Stimulated activated naive CD8-positive, alpha-beta T cell treated with anti-CD3 and anti-CD28 coated beads, Interleukin-15, Interleukin-2, amounts not matched to agents 100 U/mL and 50 U/mL, for 24 hours (primary cell): ENCODE data around the gene CLCNKB.
A peak's percentile ranks its signal among the peaks of the same experiment; 100 is the strongest.
"Not testable (repeated sequence)": the region's sequence is repeated elsewhere in the genome, so short reads cannot be mapped to it uniquely, and the experiment has no call there.

Experiments used
- ATAC-seq: fragments of 150-1000 bp; cut with Tn5 transposase; one replicate; pipeline ENCODE4 v1.10.0; 2021
- DNase-seq: peaks from one replicate; pipeline ENCODE4 v3.0.0; 2021

The CLCNKB gene

GRCh38 chr1:16043521-16043920 is at the start of gene CLCNKB:
Gene CLCNKB (plus strand): TSS chr1:16043782. CDS start chr1:16044493, 711 bp downstream.
- no peak for DNase-seq
- ATAC-seq, result no peak

DNA sequence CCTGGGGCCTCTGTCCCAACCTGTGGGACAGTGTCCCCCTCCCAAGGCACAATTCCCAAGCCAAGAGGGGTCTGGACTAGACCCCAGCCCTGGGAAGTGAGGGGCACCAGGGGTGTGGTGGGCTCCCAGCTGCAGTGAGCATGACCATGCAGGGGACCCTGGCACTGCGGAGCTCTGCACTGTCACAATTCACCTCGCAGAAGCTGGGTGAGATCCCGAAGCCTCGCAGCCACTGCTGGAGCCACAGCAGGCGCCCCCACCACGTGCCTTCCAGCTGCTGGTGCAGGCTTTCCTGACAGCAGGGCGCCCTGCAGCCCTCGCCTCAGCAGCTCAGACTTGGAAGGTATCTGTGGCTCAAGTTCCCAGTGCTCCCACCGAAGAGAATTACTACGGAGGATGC is 49.5 kb upstream of the CLCNKB start:
- ATAC-seq (no peak), DNase-seq (no peak)

GRCh38 chr1:15994590-15995351 is 48.8 kb upstream of the CLCNKB start:
- ATAC-seq (peak; percentile 67), DNase-seq (peak; percentile 63)

DNA sequence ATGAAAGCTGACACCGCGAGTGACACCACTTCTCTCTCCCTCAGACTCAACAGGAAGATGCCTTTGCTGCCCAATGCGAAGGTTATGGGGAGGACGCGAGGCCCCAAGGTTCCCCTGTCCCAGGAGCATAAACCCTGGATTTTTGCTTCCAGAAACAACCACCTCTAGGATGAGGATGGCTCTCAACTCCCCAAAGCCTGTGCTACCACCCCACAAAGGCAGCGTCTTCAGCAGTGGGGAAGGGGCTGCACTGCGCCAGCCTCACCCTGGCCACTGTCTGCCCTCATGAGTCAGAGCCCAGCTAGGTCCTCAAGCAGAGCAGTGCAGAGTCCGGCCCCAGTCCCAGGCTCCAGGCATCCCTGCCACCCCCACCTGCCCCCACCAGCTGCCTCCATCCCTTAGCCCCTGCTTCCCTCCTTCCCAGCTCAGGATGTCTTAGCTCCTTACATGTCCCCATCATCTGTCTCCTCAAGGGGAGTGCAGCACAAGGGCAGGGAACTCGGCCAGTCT is 46.5 kb upstream of the CLCNKB start:
- DNase-seq (no peak), ATAC-seq (no peak)

DNA sequence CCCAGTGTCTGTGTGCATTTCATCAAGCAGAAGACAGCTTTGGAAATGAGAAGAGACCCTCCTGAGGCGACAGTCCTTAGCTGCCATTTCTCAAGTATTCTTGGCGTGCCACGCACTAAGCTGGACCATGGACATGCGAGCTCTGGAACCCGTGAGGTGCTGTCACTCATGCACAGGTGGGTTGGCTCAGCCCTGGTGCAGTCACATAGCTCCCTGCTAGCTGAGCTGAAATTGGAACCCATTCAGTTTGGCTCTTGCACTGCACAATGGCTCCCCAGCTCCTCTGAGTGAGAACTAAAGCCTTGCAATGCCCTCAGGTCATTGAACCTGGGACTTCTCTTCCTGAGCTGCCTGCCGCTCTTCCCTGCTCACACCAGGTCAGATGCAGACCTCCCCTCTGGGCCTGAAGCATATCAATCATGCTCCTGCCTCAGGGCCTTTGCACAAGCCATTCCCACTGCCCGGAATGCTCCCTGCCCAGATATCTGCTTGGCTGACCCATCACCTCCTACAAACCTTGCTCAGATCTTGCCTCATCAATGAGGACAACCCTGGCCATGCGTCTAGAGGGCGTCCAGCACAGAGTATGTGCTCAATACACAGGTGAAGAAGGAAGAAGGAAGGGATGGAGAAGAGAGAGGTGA is 45.8 kb upstream of the CLCNKB start:
- no peak for DNase-seq

DNA sequence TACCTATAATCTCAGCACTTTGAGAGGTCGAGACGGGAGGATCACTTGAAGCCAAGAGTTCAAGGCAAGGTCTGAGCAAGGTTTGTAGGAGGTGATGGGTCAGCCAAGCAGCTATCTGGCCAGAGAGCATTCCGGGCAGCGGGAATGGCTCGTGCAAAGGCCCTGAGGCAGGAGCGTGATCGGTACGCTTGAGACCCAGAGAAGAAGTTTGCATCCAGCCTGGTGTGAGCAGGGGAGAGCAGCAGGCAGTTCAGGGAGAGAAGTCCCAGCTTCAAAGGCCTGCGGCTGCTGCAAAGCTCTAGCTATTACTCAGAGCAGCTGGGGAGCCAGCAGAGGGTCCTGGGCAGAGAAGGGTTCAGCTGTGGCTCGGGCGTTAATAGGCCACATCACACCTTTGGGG is 44.7 kb upstream of the CLCNKB start:
- DNase-seq (no peak), ATAC-seq (no peak)

More for the DNA sequence above, 45.8 kb upstream of the CLCNKB start:
- ATAC-seq, result no peak

GRCh38 chr1:16001274-16001673 is 42.3 kb upstream of the CLCNKB start:
- not testable (repeated sequence) for ATAC-seq

DNA sequence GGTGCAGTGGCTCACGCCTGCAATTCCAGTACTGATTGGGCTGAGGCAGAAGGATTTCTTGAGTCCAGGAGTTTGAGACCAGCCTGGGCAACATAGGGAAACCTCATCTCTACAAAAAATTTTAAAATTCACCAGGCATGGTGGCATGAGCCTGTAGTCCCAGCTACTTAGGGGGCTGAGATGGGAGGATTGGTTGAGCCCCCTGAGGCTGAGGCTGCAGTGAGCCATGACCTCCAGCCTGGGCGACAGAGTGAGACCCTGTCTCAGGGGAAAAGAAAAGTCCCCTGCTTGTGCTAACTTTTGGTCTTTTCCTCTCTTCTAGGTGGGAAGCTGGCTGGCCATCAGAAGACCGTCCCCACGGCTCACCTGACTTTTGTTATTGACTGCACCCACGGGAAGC is 38.0 kb upstream of the CLCNKB start:
- DNase-seq (no peak), ATAC-seq (no peak)

More at GRCh38 chr1:16001274-16001673, 42.3 kb upstream of the CLCNKB start:
- not testable (repeated sequence) for DNase-seq

DNA sequence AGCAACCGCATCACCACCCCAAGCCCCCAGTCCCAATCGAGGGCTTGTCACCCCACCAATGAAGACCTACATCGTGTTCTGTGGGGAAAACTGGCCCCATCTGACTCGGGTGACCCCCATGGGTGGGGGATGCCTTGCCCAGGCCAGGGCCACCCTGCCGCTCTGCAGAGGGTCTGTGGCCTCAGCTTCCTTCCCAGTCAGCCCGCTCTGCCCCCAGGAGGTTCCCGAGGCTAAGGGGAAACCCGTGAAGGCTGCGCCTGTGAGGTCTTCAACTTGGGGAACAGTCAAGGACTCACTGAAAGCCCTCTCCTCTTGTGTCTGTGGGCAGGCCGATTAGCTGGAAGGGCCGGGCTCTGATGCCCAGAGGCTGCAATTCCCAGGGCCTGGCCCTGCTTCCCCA is 37.6 kb upstream of the CLCNKB start:
- no peak for DNase-seq

GRCh38 chr1:16006552-16007485 is 36.8 kb upstream of the CLCNKB start:
- DNase-seq (no peak), ATAC-seq (peak; percentile 76)

More for the DNA sequence above, 37.6 kb upstream of the CLCNKB start:
- no peak for ATAC-seq

DNA sequence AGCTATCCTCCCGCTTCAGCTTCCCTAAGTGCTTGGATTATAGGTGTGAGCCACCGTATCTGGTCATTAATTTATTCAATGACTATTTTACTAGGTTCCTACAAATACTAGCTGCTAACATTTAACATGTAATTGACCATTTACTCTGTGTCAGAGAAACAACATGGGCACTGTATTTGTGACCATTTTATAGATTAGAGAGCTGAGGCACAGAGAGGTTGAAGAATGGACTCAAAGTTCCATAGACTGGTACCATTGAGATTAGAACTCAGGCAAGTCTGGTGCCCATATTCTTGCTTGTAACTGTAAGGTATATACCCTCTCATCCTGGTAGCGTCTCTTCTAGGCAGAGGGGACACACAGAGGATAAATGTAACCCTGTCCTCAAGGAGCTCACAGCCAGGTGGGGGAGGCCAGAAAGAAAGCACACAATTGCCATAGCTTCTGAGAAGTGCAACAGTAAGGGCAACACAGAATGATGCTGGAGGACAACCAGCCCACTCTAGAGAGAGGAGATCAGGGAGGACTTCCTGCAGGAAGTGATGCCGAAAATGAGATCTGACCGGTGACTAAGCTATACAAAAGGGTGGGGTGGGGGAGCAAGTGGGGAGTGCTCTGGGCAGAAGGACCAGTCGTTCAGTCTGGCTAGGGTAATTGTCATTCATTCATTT is 35.8 kb upstream of the CLCNKB start:
- no peak for DNase-seq
- ATAC-seq, result no peak

GRCh38 chr1:16009030-16009460 is 34.5 kb upstream of the CLCNKB start:
- ATAC-seq (no peak), DNase-seq (peak; percentile 83)

DNA sequence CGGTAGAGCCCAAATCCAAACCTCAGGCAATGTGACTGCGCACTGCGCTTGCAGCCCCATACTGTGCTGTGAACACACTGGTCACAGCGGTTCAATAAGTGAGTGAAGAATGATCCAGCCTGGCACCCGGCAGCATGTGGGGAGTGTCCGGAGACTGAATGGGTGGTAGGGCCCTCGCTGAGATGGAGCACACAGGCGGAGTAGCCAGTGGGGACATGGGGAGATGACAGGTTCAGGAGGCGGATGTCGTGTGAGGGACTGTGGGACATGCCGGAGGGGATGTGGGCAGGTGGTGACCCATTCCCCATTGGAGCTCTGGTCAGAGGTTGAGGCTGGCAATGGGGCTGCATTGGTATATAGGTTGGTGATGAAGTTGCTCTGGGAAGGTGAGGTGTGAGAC is 33.9 kb upstream of the CLCNKB start:
- no peak for DNase-seq
- ATAC-seq, result no peak

GRCh38 chr1:16010837-16011236 is 32.7 kb upstream of the CLCNKB start:
- ATAC-seq (no peak), DNase-seq (no peak)

DNA sequence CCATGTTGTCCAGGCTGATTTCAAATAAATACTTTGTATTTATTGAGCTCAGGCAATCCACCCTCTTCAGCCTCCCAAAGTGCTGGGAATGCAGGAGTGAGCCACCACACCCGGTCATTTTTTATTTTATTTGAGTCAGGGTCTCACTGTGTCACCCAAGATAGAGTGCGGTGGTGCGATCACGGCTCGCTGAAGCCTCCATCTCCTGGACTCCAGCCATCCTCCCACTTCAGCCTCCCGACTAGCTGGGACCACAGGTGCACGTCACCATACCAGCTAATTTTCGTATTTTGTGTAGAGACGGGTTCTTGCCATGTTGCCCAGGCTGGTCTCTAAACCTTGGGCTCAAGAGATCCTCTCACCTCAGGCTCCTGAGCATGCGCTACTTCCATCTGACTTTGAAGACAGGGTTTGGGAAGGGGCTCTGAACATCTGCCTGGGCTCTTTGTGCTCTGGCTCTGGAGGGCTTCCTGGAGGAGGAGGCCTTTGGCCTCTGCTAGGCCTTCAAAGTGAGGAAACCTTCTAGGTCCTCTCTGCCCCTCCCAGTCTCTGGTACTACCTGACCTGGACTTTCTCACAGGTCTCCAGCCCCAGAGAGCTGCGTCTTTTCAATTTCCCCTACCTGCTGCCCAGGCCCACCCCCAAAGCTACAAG is 31.5 kb upstream of the CLCNKB start:
- ATAC-seq (no peak), DNase-seq (no peak)

- ATAC-seq (peak; percentile 44), DNase-seq (peak; percentile 61)
Observed at GRCh38 chr1:16012590-16013219, 30.9 kb upstream of the CLCNKB start.

GRCh38 chr1:16013220-16013907 is 30.2 kb upstream of the CLCNKB start:
- ATAC-seq (peak; percentile 69), DNase-seq (peak; percentile 73)

DNA sequence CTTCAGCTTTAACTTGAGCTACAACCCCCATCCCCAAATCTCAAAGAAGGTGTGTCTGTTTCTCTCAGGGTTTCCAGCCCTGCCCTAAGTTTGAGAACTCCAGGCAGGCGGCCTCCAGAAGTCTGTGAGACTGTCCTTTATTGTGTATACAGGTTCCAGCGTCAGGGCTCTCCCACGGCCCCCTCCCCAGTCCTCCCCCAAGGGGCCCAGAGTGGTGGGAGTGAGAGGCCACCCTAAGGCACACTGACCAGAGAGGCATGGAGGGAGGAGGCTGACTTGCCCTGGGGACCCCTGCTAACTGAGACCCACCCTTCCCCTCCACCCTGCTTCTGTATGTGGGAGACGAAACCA is 29.7 kb upstream of the CLCNKB start:
- no peak for ATAC-seq
- no peak for DNase-seq

DNA sequence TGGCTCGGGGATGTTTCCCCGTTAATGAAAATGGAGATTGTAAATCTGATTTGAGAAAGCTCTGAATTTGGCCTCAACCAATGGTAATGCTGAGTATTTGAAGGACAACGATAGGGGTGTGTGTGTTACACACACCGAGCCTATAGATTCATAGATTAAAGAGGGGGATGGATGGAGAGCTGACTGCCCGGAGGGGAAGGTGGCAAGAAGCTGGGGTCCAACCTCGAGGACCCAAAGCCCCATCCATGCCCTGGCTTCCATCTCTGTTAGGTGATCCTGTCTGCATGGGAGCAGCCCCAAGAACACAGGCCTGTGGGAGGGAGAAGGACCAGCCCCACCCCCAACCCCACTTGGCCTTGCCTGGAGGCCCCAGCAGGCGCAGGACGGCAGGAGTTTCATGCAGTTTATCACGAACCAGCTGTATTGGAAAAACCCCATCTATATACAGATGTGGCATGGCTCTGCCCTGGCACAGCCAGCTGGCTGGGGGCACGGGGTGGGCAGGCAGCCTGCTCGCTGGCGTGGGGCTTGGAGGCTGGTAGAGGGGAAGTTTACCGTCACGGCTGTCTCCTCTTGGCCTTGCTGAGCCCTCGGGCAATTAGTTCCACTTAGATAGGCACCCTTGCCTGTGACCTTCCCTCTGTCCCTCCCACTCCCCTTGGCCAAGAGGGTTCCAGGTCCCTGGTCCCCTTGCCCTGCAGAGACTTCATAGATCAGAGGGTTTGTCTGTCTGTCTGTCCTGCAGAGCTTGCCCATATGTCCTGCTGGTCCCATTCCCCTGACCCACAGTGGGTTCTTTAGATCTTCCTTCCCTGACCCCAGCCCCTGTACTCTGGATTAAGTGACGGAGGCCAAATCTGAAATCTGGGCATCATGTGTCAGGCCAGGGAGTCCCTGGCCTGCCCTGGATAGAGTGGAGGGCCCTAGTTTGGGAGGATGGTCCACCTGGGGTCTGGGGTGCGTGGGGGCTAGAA is 28.8 kb upstream of the CLCNKB start:
- DNase-seq (peak; percentile 25), ATAC-seq (no peak)
